Activated CD4-positive, alpha-beta T cell treated with anti-CD3 and anti-CD28 coated beads, Interleukin-2, amount 50 U/mL, for 24 hours (primary cell): ENCODE measurements around the gene RBPJ.
"Not testable (repeated sequence)": the region's sequence is repeated elsewhere in the genome, so short reads cannot be mapped to it uniquely, and the experiment has no call there.

Experiments used
- DNase-seq, 2 donors: peaks; one replicate each; pipeline ENCODE4 v3.0.0-alpha.2; 2020; ENCODE audit warnings: low read depth in 1 of 2, low spot score in 1 of 2

The RBPJ gene

DNA sequence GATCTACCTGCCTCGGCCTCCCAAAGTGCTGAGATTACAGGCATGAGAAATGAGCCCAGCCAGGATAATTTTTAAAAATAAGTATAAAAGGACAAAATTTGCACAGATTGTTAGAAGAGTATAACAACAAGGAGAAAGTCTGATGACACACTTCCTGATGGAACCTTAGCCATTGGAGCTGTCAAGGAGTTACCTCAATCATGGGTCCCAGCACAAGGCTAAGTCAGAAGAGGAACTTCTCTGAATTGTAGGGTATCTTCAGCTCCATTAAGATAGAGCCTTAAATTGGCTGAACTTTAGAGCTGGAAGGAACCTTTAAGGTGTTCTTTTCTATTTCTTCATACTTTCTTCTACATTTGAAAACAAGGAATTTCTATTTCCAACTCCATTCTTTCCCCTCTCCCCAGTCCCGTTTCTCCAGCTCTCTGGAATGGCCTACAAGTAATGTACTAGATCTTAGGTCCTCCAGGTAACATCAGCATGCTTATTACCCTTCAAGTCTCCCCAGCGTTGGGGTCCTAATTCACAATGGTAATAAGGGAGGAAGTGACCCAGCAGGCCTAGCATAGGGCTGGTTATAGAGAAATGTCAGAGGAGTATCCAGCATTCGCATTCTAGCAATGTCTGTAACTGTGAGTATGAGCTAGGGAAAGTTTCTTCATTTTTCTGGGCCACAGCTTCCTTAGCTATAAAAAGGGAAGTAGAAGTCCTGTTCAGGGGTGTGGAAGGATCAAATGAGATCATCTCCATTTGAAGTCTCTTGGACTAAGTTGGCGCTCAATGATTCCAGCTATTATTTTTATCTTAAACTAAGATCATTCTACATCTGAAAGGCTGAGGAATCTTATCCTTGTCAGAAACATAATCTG, 18.5 kb upstream of the RBPJ start:
- DNase-seq = no peak

DNA sequence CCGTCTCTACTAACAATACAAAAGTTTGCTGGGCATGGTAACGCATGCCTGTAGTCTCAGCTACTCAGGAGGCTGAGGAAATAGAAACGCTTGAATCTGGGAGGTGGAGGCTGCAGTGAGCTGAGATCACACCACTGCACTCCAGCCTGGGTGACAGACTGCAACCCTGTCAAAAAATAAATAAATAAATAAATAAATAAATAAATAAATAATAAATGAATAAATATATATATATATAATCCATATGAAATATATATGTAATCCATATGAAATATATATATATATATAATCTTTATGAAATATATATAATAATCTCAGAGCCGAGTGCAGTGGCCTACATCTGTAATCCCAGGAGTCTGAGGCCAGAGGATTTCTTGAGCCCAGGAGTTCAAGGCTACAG, 17.8 kb upstream of the RBPJ start:
- DNase-seq = no peak

DNA sequence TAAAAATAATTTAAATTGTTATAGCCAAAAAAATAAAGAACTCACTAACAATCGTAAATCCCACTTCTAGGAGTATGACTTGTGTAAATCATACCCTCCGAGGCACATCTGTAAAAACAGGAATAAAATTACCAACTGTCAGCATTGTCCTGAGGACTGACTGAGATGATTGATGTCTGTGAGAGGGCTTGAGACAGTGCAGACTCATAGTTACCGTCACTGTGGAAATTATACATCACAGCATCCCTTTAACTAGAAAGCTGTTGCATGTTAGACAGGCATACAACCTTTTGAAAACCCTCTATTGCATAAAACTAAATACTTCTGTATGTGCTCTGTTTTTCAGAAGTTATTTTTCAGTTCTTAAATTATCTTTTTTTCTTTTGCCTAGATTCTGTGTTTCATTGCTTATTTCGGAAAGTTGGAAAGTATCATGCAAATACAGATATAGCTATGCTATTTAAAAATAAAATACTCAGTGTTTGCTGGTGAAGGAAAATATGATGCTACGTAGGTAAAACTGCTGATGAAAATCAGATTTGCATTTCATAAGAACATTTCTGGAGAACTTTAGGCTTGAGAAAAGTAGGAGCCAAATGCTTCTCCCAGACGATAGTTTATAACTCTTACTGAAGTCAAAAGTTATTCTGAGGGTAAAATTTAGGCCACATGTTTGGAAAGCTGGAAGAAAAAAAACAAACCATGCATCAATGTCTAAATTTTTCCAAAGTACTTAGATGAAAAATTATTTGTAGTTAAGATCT, 13.6 kb upstream of the RBPJ start:
- DNase-seq = peak in 1 of 2 donors; percentile 36

DNA sequence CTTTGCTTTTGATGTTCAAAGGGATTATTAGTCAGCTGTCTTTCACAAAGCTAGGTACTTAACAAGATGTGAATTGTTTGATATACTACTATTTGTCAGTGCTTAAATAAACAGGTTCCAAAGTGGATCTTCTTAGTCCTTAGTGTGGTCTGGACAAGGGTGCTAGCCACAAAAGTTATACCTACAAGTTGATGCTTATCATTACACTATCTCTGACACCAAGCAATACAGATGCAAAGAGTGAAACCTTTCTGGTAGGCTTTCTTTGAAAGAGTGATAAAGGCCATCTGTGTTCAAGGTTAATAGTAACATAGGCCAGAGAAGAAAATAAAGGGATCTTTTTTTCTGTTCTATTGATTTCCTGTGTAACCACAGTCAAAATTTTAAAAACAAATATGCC, 12.2 kb upstream of the RBPJ start:
- DNase-seq = no peak

DNA sequence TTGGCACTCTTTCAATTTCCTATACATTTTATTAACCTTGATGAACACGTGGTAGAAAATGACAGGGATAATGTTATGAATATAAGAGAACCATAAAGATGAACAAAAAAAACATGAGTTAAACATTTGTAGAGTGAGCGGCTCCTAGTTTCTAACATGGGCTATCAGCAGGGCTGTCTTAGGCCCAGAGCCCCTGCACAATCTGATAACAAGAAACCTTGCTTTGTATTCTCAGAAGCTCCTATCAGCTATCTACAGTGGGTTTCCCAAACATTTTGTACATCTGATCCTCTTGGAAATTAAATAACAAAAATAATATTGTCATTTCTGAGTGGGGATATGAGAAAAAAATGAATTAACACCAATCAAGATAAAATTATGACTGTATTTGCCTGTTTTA, 10.6 kb upstream of the RBPJ start:
- no peak for DNase-seq

DNA sequence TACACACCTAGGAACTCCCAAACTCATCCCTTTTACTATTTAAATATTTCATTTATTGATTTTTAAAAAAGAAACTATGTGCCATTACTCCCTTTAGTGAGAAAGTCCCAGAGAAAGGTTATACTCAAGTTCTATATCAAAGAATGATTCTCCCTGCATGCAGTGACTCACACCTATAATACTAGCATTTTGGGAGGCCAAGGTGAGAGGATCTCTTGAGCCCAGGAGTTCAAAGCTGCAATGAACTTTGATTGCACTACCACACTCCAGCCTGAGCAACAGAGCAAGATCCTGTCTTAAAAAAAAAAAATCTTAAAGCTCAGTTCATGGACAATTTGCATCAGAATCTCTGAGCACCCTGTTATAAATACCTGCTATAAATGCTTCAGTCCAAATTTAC, 9.2 kb upstream of the RBPJ start:
- DNase-seq = no peak

DNA sequence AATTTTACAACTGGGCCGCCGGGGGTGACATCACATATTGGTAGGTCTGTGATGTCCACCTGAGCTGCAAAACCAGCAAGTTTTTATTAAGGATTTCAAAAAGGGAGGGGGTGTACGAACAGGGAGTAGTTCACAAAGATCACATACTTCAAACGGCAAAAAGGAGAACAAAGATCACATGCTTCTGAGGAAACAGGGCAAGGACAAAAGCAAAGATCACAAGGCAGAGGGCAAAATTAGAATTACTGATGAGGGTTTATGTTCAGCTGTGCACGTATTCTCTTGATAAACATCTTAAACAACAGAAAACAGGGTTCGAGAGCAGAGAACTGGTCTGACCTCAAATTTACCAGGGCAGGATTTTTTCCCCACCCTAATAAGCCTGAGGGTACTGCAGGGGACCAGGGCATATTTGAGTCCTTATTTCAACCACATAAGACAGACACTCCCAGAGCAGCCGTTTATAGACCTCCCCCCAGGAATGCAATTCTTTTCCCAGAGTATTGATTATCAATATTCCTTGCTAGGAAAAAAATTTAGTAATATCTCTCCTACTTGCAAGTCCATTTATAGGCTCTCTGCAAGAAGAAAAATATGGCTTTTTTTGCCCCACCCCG, 5.4 kb upstream of the RBPJ start:
- not testable (repeated sequence) for DNase-seq

DNA sequence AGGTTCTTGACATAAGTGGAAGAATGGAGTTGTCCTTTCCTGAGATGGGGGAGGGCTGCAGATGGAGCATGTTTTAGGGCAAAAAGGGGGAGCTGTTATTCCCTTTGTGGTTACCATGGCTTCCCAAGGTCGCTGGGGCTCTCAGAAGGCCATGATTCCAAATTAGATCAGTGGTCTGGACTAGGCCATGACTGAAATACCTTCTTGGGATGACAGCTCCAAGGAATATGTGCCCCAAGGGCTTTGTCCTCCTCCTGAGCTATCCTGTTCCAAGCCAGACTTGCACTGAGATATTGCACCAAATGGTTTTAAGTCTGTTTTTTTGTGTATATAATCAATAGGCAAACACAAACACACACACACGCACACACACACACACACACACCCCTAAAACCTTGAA, 3.0 kb upstream of the RBPJ start:
- no peak for DNase-seq

DNA sequence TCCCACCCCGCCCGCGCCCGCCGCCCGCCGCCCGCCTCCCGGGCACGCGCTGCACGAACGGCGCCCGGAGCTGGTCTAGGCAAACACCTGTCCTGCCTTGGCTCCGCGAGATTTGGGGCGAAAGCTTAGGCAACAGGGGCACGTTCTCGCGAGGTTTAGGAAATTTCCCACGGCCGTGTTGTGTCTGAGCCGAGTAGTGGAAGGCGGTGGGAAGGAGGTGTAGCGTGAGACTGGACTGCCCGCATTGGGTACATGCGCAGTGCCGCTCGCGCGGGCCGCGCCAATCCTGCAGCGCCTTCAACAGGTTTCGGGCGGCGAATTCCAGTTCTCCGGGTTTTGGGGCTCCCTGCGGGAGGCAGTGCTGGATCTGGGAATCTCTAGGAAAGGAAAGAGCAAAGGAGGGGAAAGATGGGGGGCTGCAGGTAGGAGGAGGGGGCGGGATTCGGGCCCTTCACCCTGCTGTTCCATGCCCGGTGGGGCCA, 1.3 kb upstream of the RBPJ start:
- peak in 1 of 2 donors; percentile 99 for DNase-seq

DNA sequence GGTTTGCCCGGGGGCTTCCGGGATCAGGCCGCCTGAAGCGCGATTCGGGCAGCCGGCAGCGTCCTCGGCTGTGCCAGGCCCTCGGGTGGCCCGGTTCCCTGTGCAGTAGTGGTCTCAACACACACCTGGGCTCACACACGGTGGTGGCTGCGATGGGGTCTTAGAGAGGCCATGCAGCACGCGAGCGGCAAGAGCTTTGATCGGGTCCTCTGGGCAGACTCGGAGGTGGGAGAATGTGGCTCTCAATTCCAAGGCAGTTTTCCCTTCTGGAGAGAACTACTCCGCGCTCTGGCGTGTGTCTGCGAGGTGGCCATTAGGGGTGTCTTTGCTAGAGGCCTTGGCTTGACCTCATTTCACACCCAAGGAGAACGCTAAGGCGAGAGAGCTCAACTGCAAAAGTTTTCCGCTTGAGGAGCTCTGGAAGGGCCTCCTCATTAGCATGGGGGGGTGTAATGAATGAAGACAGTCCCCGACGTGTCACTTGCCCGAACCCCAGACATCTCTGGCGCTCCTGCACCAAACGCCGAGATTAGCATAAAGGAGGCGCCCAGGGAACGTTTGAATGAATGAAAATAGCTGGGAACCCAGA, 771 bp upstream of the RBPJ start:
- DNase-seq = peak in 1 of 2 donors; percentile 62

DNA sequence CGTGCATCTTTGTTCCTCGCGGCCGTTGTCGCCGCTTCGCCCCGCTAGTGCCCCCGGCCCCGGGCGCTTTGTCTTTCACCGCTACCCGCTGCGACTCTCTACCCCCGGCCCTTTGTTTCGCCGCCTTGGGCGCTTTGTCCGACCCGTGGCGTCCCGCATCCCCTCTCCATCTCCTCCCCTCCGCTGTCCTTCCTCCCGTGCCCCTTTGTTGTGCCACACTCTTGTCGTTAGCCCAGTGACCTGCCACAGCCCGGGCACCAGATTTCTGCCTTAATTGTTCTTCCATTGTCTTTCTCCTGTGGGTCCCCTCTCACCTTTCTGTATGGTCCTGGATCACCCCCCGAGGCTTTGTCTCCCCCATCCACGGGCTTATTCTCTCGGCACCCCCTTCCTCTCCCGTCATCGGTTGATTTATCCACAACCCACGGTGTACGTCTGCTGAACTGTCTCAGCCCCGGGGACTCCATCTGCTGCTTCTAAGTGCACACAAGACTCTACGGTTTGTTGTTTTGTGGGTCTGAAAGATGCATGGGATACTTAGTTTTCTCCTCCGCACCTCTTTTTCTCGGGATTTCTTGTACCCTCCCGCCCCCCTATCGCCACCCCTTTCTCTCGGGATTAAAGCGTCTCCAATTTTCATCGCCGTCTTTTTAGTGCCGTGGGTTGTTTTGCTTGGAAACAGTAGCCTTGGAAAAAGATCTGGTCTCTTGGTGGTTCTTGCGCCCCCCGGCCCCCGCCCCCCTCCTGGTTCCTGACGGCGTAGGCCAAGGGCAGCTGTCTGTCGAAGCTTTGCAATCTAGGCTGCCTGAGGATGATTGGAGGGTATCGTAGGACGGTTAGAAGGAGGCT, 783 bp downstream of the RBPJ start:
- DNase-seq = peak; percentile 16 to 20

DNA sequence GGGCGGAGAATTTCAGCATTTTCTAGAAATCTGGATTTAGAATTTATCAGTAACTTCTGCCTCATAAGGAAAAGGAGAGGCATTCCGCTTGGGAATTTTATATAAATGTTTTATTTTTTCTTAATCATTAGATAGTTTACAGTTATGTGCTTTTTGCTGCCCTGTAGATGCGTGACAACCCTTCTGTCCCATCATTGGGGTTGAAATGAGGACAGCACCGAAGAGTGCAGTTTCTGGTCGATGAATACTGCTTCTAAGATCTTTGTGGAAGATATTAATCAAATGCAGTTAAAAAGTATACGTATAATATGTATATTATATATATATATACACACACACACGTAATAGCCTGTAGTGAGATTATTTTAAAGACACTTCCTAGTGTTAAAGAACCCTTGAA, 1.5 kb downstream of the RBPJ start:
- no peak for DNase-seq

DNA sequence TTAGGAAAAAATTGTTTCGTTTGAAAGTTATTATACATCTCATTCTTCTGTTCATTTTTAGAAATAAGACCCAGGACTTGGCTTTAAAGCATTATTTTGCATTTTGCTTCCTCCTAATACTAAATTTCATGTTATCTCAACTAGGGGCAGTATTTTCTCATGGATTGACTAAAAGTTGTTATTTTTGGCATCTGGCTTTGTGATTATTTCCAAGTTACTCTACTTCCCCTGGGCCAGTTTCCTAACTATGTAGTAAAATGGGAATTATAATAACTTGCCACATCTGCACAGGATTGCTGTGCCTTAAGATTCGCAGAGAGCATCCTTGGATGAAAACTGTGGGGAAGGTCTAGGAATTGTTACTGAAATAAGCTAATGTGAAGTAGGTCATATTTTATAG, 3.0 kb downstream of the RBPJ start:
- no peak for DNase-seq

DNA sequence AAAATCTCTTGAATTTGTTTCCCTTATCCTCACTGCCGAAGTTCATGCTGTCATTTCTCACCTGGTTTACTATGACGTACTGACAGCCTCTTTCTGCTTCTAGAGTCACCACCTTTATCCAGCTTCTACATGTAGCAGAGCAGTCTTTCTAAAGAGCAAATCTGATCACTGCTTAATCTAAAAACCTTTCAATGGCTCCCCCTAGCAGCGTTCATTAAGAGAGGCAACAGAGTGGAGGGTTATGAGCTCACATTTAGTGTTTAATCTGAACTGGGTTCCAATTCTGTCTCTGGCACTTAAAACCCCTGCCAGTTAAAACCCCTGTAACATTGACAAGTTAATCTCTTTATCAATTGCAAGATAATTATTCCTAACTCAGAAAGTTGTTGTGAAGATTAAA, 4.4 kb downstream of the RBPJ start:
- peak in 1 of 2 donors; percentile 39 for DNase-seq

DNA sequence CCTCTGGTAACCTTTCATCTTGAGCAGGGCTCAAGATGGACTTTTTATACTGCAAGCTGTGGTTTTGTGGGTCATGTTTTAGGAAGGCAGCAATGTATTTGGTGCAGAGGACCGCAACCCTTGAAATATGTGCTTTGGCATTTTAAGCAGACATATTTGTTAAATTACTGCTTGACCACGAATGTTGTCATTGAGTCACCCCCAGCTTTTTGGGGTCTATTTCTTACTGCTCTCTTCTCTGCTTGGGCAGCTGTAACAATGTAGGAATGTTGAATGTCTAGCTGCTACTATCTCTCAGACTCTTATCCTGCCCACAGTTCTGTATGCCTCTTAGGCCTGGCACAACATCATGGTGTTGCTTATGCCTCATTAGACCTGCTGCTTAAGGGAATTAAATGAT, 6.0 kb downstream of the RBPJ start:
- DNase-seq = no peak

DNA sequence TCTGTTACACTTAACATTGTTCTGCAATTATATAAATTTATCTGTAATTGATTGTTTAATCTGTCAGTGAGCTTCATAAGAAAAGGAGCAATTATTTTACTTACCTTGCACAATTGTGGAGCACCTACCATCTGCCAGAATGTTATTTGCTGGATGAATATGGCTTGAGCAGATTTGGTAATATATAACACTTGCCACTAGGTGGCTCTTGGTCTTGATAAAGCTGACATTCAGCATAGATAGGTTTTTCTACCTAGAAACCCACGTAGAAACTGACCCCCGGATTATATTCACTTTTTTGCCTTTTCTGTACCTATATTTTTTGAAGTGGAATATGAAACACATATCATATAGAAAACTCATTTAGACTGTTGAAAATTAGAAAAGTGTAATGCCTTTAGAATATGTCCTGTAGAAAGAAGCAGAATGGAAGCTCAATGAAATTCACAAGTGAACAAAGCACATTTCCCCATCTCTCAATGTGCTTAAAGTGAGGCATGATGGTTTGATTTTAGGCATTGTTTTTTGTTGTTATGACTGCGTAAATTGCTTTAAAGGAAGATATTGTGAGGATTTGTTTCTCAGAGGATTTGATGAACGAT, 9.5 kb downstream of the RBPJ start:
- DNase-seq = no peak

DNA sequence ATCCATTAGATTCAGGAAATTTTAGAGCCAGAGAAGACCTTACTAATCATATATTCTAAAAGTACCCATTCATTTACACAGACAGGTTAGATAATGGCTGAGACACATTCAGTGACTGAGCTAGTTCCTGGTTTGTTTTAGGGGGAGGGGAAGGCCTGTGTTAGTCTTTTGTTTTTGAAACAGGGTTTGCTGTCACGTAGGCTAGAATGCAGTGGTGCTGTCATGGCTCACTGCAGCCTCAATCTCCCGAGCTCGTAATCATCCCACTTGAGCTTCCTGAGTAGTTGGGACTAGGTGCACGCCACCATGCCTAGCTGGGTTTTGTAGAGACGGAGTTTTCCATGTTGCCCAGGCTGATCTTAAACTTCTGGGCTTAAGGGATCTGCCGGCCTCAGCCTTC, 10.1 kb downstream of the RBPJ start:
- no peak for DNase-seq

DNA sequence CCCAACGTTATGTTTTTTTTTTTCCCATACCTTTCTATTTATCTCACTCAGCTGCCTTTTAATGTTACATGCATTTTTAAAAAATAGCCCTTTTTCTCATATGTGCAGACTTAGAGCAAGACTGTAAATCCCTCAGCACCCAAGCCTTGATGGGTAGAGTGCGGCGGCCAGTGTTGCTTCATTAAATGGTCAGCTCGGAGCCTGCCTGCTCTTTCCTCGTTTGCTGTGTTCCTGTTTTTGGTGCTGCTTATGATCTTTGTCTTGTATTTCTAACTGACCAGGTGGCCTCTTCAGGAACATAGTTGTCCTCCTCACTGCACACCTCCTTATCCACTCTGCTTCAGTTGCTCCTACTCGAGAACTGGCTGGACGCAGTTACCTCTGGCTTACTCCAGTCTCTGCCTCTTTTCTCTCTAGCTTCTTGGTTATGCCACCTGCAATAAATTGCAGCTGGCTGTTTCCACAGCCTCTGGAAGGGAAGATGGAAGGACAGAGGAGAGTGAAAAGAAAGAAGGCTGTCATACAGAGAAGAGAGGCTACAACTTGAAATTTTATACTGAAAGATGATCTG, 10.7 kb downstream of the RBPJ start:
- no peak for DNase-seq

DNA sequence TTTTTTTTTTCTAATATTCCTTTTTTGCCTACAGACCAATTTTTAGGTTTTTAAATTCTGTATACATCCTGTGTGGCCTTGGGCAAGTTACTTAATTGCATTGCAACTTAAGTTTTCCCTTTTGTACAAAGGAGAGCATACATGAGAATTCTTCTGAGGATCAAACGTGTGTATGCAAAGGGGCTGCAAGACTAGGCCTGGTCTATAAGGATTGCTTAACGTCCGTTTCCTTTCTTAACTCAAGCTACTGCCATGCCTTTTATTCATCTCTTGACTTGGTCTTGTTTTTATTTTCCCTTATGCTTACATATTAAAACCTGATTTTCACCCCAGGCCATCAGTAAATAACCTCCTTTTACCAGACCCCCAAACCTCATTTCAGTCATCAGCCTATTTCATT, 13.6 kb downstream of the RBPJ start:
- no peak for DNase-seq

DNA sequence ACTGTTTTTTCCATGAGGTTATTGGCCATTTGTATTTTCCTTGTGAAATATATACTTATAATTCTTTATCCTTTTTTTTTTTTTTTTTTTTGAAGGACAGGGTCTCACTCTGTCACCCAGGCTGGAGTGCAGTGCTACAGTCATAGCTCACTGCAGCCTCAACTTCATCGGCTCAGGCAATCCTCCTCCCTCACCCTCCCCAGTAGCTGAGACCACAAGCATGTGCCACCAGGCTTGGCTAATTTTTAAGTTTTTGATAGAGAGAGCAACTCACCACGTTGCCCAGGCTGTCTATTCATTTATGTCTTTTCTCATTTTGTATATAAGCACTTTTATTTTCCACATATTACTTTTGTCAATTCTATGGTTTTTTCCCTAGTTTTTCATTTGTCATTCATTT, 16.8 kb downstream of the RBPJ start:
- no peak for DNase-seq
